H1 (cell line): ENCODE data around the gene PRAMEF20. TPM values are rescaled to one million over a fixed set of nuclear protein-coding genes. Genes with fewer than 3 reads are reported as not detected.

ENCODE experiments used
- CTCF ChIA-PET: fragments of 300-600 bp; sonication (Branson Sonifier 250); formaldehyde crosslinking; loops from one replicate; lab custom pipeline; 2021; ENCODE audit not compliant: partially characterized antibody; lab: Charles Lee
- POLR2A ChIA-PET: fragments of 300-600 bp; sonication (Branson Sonifier 250); formaldehyde crosslinking; loops from one replicate; lab custom pipeline; 2021; ENCODE audit warnings: inconsistent platforms; ENCODE audit not compliant: partially characterized antibody; lab: Charles Lee
- DNase-seq, 2 experiments: peaks; one replicate each; pipeline versions ENCODE4 v3.0.0 to v3.0.0-alpha.2; 2010 to 2022; ENCODE audit warnings: low spot score in 2 of 2, low read depth in 1 of 2, mixed read lengths in 1 of 2
- FAIRE-seq: peaks from 2 replicates; lab custom pipeline; 2011; peaks lifted over from hg19 to GRCh38; lab: Jason Lieb, UNC
- H2AFZ ChIP-seq: 2 replicates; pipeline ENCODE4 v1.8.1; 2012; ENCODE audit warnings: low read length, inconsistent platforms
- H2AK5ac ChIP-seq: 2 replicates; pipeline ENCODE4 v1.6.1; 2013; ENCODE audit warnings: low read depth, low read length
- H2BK120ac ChIP-seq: replicated peaks from 2 replicates; pipeline ENCODE3; 2013; ENCODE audit warnings: low read depth, low read length, inconsistent platforms
- H2BK12ac ChIP-seq: 2 replicates; pipeline ENCODE4 v1.6.1; 2013; ENCODE audit warnings: low read depth, low read length
- H2BK15ac ChIP-seq: 2 replicates; pipeline ENCODE4 v1.6.1; 2013; ENCODE audit warnings: low read length
- H2BK20ac ChIP-seq: 2 replicates; pipeline ENCODE4 v1.6.1; 2013; ENCODE audit warnings: low read length
- H2BK5ac ChIP-seq: 2 replicates; pipeline ENCODE4 v1.6.1; 2013; ENCODE audit warnings: low read depth, low read length
- H3K14ac ChIP-seq: 2 replicates; pipeline ENCODE4 v1.6.1; 2013; ENCODE audit warnings: inconsistent platforms; ENCODE audit not compliant: insufficient read length
- H3K18ac ChIP-seq: 2 replicates; pipeline ENCODE4 v1.6.1; 2013; ENCODE audit warnings: low read length; ENCODE audit errors: extremely low read depth
- H3K23ac ChIP-seq: 2 replicates; pipeline ENCODE4 v1.6.1; 2013; ENCODE audit warnings: inconsistent platforms; ENCODE audit not compliant: insufficient read length
- H3K23me2 ChIP-seq: 2 replicates; pipeline ENCODE4 v1.6.1; 2013; ENCODE audit warnings: low read depth, low read length
- H3K27ac ChIP-seq: 2 replicates; pipeline ENCODE4 v1.6.1; 2011; ENCODE audit warnings: low read depth, low read length, inconsistent platforms
- H3K27me3 ChIP-seq, 4 experiments: replicated peaks in 1 of 4; 1 replicate in 1 of 4; 2 replicates in 3 of 4; pipeline versions ENCODE4 v1.6.1 to v1.8.1; 2011 to 2013; ENCODE audit warnings: low read length in 3 of 4, mild to moderate bottlenecking in 3 of 4, inconsistent platforms in 2 of 4, mixed read lengths in 2 of 4, moderate library complexity in 1 of 4; ENCODE audit not compliant: control insufficient read depth in 3 of 4, insufficient read depth in 3 of 4; ENCODE audit errors: extremely low read depth in 1 of 4
- H3K36me3 ChIP-seq, 4 experiments: 2 replicates each; pipeline versions ENCODE4 v1.6.1 to v1.8.1; 2011 to 2013; ENCODE audit warnings: mild to moderate bottlenecking in 4 of 4, low read length in 3 of 4, moderate library complexity in 2 of 4, control low read depth in 1 of 4, inconsistent platforms in 1 of 4; ENCODE audit not compliant: insufficient read depth in 4 of 4, control insufficient read depth in 2 of 4
- H3K4ac ChIP-seq: replicated peaks from 2 replicates; pipeline ENCODE3; 2013; ENCODE audit warnings: low read length, low read depth, mixed read lengths, inconsistent platforms; ENCODE audit not compliant: insufficient read length
- H3K4me1 ChIP-seq, 4 experiments: replicated peaks in 1 of 4; 1 replicate in 1 of 4; 2 replicates in 3 of 4; pipeline versions ENCODE4 v1.6.1 to v1.8.1; 2011 to 2013; ENCODE audit warnings: low read length in 3 of 4, inconsistent platforms in 2 of 4, mixed read lengths in 1 of 4; ENCODE audit not compliant: insufficient read depth in 4 of 4, control insufficient read depth in 3 of 4
- H3K4me2 ChIP-seq, 2 experiments: 2 replicates each; pipeline versions ENCODE4 v1.6.1 to v1.8.1; 2011 to 2013; ENCODE audit warnings: low read depth in 2 of 2, low read length in 2 of 2, control low read depth in 1 of 2, inconsistent platforms in 1 of 2, mild to moderate bottlenecking in 1 of 2; ENCODE audit not compliant: insufficient read depth in 1 of 2
- H3K4me3 ChIP-seq, 4 experiments: fragments of 200-600, 300-600 bp in 1 of 4; sonication (generic), shearing (Covaris generic), sonication (Bioruptor Twin) in 1 of 4; 2 replicates each; pipeline versions ENCODE4 v1.5.1 to v1.8.1; 2011 to 2016; ENCODE audit warnings: low read length in 4 of 4, low read depth in 3 of 4, control low read depth in 2 of 4, inconsistent platforms in 2 of 4, mild to moderate bottlenecking in 2 of 4, mixed read lengths in 1 of 4, moderate library complexity in 1 of 4; ENCODE audit not compliant: insufficient read depth in 2 of 4; ENCODE audit errors: extremely low read depth in 1 of 4
- H3K56ac ChIP-seq: replicated peaks from 2 replicates; pipeline ENCODE3; 2013; ENCODE audit warnings: low read depth, mild to moderate bottlenecking, mixed read lengths, low read length, inconsistent platforms; ENCODE audit not compliant: insufficient read length
- H3K79me1 ChIP-seq: 2 replicates; pipeline ENCODE4 v1.6.1; 2013; ENCODE audit warnings: low read depth, low read length, control low read depth
- H3K79me2 ChIP-seq, 2 experiments: 2 replicates each; pipeline versions ENCODE4 v1.6.1 to v1.8.1; 2012 to 2013; ENCODE audit warnings: low read length in 2 of 2, mild to moderate bottlenecking in 2 of 2, inconsistent platforms in 1 of 2; ENCODE audit not compliant: insufficient read depth in 2 of 2, control insufficient read depth in 1 of 2
- H3K9ac ChIP-seq, 4 experiments: replicated peaks in 1 of 4; 1 replicate in 1 of 4; 2 replicates in 3 of 4; pipeline versions ENCODE4 v1.6.1 to v1.8.1; 2011 to 2013; ENCODE audit warnings: low read depth in 3 of 4, low read length in 3 of 4, control low read depth in 2 of 4, mild to moderate bottlenecking in 2 of 4, moderate library complexity in 2 of 4, inconsistent platforms in 1 of 4; ENCODE audit errors: extremely low read depth in 1 of 4
- H3K9me3 ChIP-seq, 2 experiments: 2 replicates each; pipeline versions ENCODE4 v1.6.1 to v1.8.1; 2012 to 2013; ENCODE audit warnings: mild to moderate bottlenecking in 2 of 2, moderate library complexity in 2 of 2, control low read depth in 1 of 2, inconsistent platforms in 1 of 2, low read depth in 1 of 2, low read length in 1 of 2, mixed read lengths in 1 of 2; ENCODE audit not compliant: insufficient read depth in 2 of 2
- H4K20me1 ChIP-seq, 2 experiments: replicated peaks in 1 of 2; 2 replicates each; pipeline versions ENCODE3 to v1.8.1; 2011 to 2013; ENCODE audit warnings: inconsistent platforms in 2 of 2, low read length in 2 of 2, mild to moderate bottlenecking in 1 of 2; ENCODE audit not compliant: insufficient read depth in 2 of 2, control insufficient read depth in 1 of 2
- H4K5ac ChIP-seq: 2 replicates; pipeline ENCODE4 v1.6.1; 2013; ENCODE audit warnings: low read length, low read depth, mixed read lengths, inconsistent platforms; ENCODE audit not compliant: insufficient read length
- H4K8ac ChIP-seq: 2 replicates; pipeline ENCODE4 v1.8.0; 2013; ENCODE audit warnings: mild to moderate bottlenecking, moderate library complexity, low read length, inconsistent platforms; ENCODE audit not compliant: insufficient read depth; ENCODE audit errors: extremely low read depth
- H4K91ac ChIP-seq: replicated peaks from 2 replicates; pipeline ENCODE3; 2013; ENCODE audit warnings: low read length, mixed read lengths, inconsistent platforms; ENCODE audit not compliant: insufficient read length
- WGBS, 2 experiments: shearing (Covaris generic) in 1 of 2; methylation state at CpG; one replicate each; pipeline versions ENCODE4 v1.1.6 to v1.1.7; 2013 to 2015; ENCODE audit warnings: low lambda C conversion rate in 2 of 2, mixed read lengths in 2 of 2, inconsistent platforms in 1 of 2, low coverage in 1 of 2, missing lambda C conversion rate in 1 of 2; ENCODE audit not compliant: insufficient replicate concordance in 2 of 2, insufficient coverage in 1 of 2, insufficient read length in 1 of 2; ENCODE audit errors: extremely low coverage in 1 of 2, missing lambda C conversion rate in 1 of 2; 5-methylcytosine and 5-hydroxymethylcytosine counted together
- polyA plus RNA-seq, 7 experiments: library from polyadenylated mRNA; depleted of rRNA in 3 of 7; stranded (reverse) in 5 of 7; unstranded in 2 of 7; fragments of >200 nt in 5 of 7; fragments of 200-250 nt in 2 of 7; gene quantifications; 1 replicate in 5 of 7; 2 replicates in 1 of 7; 4 replicates in 1 of 7; pipeline versions ENCODE4 v1.2.1 to v1.2.3, GENCODE V29; 2011 to 2013; ENCODE audit warnings: missing spikeins in 2 of 7, mixed read lengths in 2 of 7
- total RNA-seq: library from RNA; stranded (reverse); fragmentation: NEBNext Ultra II Directional; extraction: Animal tissue kit (Norgen Biotek cat#: 25700); gene quantifications from 2 replicates; pipeline ENCODE4 v1.2.1, GENCODE V29; 2021

Gene PRAMEF20
- total and polyA plus RNA-seq, 2 of the 8 experiments (the other 6 are each of a cell fraction or from before 2014, with no cell fraction given), result not detected

- Histone ChIP-seq H3K27ac (no peak overlapping the region), H2BK20ac (no peak overlapping the region), H3K23ac (no peak overlapping the region), H2BK5ac (no peak overlapping the region), H3K4ac (no peak overlapping the region), H2BK12ac (no peak overlapping the region), H4K91ac (no peak overlapping the region), H3K9ac (no peak overlapping the region), H3K14ac (no peak overlapping the region), H3K4me1 (no peaks in the 10 kb centered on the region), H3K4me3 (no peak overlapping the region), H3K27me3 (no peaks in the 10 kb centered on the region), H3K79me1 (no peaks in the 10 kb centered on the region), H2AK5ac (no peak overlapping the region), H2AFZ (no peak overlapping the region), H3K9me3 (peaks cover 40 to 79% of the 10 kb centered on the region in 2 experiments), H3K79me2 (no peaks in the 10 kb centered on the region), H3K23me2 (no peaks in the 10 kb centered on the region), H3K18ac (no peak overlapping the region), H2BK15ac (no peak overlapping the region), H4K5ac (no peak overlapping the region), H3K36me3 (no peaks in the 10 kb centered on the region; a peak in 1 of 8 replicates), H3K56ac (no peak overlapping the region), H4K20me1 (no peaks in the 10 kb centered on the region), H4K8ac (no peak overlapping the region), H2BK120ac (no peak overlapping the region), H3K4me2 (no peak overlapping the region)
- no peak for DNase-seq
- FAIRE-seq, result no peak
- POLR2A ChIA-PET, result no interaction called here
- CTCF ChIA-PET, result no interaction called here
- 75% methylated on average over 4 of the region's 4 CpGs; no CpG with 5 or more reads in 1 of the 2 experiments for whole genome bisulfite sequencing, 2 experiments
These were observed 2.4 kb upstream of the PRAMEF20 start for GRCh38 chr1:13407811-13408210.
